ENCODE data around the gene IPO13.

DNA sequence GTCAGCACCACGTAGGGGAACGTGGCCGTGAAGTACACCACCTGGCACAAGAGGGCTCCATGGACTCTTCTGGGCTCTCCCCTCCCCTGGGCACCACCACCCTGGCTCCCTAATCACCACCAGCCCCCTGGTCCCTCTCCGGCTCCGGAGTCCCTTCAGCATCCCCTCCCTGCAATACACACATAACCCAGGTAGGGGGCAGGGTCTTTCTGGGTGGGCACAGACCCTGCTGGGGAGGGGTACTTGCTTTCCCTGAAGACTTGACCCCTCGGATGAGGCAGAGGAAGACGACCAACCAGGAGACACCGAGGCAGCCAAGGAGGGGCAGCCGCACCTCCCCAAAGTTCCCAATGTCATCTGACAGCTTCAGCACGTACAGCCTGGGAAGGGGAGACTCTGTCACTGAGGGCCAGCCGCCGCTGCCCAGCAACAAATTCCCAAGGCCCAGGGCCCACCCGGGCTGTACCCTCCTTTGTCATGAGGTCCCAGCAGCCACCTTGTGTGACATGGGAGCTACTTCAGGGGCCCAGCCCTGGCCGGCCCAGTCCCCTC lies 55.9 kb downstream of the IPO13 start:
- TF ChIP-seq PML (IDR thresholded peaks at IDR 0.05; ENCODE audit: low read length) = no peak
- TF ChIP-seq, protein P1, sequence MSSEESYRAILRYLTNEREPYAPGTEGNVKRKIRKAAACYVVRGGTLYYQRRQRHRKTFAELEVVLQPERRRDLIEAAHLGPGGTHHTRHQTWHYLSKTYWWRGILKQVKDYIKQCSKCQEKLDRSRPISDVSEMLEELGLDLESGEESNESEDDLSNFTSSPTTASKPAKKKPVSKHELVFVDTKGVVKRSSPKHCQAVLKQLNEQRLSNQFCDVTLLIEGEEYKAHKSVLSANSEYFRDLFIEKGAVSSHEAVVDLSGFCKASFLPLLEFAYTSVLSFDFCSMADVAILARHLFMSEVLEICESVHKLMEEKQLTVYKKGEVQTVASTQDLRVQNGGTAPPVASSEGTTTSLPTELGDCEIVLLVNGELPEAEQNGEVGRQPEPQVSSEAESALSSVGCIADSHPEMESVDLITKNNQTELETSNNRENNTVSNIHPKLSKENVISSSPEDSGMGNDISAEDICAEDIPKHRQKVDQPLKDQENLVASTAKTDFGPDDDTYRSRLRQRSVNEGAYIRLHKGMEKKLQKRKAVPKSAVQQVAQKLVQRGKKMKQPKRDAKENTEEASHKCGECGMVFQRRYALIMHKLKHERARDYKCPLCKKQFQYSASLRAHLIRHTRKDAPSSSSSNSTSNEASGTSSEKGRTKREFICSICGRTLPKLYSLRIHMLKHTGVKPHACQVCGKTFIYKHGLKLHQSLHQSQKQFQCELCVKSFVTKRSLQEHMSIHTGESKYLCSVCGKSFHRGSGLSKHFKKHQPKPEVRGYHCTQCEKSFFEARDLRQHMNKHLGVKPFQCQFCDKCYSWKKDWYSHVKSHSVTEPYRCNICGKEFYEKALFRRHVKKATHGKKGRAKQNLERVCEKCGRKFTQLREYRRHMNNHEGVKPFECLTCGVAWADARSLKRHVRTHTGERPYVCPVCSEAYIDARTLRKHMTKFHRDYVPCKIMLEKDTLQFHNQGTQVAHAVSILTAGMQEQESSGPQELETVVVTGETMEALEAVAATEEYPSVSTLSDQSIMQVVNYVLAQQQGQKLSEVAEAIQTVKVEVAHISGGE (CRISPR knock-in tag; IDR thresholded peaks at IDR 0.05) = no peak
- TF ChIP-seq, protein P2, sequence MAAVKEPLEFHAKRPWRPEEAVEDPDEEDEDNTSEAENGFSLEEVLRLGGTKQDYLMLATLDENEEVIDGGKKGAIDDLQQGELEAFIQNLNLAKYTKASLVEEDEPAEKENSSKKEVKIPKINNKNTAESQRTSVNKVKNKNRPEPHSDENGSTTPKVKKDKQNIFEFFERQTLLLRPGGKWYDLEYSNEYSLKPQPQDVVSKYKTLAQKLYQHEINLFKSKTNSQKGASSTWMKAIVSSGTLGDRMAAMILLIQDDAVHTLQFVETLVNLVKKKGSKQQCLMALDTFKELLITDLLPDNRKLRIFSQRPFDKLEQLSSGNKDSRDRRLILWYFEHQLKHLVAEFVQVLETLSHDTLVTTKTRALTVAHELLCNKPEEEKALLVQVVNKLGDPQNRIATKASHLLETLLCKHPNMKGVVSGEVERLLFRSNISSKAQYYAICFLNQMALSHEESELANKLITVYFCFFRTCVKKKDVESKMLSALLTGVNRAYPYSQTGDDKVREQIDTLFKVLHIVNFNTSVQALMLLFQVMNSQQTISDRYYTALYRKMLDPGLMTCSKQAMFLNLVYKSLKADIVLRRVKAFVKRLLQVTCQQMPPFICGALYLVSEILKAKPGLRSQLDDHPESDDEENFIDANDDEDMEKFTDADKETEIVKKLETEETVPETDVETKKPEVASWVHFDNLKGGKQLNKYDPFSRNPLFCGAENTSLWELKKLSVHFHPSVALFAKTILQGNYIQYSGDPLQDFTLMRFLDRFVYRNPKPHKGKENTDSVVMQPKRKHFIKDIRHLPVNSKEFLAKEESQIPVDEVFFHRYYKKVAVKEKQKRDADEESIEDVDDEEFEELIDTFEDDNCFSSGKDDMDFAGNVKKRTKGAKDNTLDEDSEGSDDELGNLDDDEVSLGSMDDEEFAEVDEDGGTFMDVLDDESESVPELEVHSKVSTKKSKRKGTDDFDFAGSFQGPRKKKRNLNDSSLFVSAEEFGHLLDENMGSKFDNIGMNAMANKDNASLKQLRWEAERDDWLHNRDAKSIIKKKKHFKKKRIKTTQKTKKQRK (IDR thresholded peaks at IDR 0.05; ENCODE audit: low read depth, low read length) = no peak
- TF ChIP-seq, protein P3, sequence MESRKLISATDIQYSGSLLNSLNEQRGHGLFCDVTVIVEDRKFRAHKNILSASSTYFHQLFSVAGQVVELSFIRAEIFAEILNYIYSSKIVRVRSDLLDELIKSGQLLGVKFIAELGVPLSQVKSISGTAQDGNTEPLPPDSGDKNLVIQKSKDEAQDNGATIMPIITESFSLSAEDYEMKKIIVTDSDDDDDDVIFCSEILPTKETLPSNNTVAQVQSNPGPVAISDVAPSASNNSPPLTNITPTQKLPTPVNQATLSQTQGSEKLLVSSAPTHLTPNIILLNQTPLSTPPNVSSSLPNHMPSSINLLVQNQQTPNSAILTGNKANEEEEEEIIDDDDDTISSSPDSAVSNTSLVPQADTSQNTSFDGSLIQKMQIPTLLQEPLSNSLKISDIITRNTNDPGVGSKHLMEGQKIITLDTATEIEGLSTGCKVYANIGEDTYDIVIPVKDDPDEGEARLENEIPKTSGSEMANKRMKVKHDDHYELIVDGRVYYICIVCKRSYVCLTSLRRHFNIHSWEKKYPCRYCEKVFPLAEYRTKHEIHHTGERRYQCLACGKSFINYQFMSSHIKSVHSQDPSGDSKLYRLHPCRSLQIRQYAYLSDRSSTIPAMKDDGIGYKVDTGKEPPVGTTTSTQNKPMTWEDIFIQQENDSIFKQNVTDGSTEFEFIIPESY (IDR thresholded peaks at IDR 0.05) = no peak
- TF ChIP-seq NR2C2 (IDR thresholded peaks at IDR 0.05; ENCODE audit: borderline replicate concordance, control insufficient read depth, insufficient read length, low read depth) = no peak
- TF ChIP-seq, protein P4, sequence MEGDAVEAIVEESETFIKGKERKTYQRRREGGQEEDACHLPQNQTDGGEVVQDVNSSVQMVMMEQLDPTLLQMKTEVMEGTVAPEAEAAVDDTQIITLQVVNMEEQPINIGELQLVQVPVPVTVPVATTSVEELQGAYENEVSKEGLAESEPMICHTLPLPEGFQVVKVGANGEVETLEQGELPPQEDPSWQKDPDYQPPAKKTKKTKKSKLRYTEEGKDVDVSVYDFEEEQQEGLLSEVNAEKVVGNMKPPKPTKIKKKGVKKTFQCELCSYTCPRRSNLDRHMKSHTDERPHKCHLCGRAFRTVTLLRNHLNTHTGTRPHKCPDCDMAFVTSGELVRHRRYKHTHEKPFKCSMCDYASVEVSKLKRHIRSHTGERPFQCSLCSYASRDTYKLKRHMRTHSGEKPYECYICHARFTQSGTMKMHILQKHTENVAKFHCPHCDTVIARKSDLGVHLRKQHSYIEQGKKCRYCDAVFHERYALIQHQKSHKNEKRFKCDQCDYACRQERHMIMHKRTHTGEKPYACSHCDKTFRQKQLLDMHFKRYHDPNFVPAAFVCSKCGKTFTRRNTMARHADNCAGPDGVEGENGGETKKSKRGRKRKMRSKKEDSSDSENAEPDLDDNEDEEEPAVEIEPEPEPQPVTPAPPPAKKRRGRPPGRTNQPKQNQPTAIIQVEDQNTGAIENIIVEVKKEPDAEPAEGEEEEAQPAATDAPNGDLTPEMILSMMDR (IDR thresholded peaks at IDR 0.05 in 2 of 3, conservative IDR thresholded peaks at IDR 0.05 in 1 of 3; ENCODE audit: control insufficient read depth in 2 of 3, extremely low read depth in 1 of 3, insufficient read depth in 1 of 3, low read depth in 3 of 3, low read length in 3 of 3) = 0 out of 6 replicates have a peak, but pooled peaks of 1 of the 3 experiments have one; percentile 28
- TF ChIP-seq TAF1 (IDR thresholded peaks at IDR 0.05; ENCODE audit: borderline replicate concordance, low read depth, low read length) = no peak
- TF ChIP-seq, protein P5, sequence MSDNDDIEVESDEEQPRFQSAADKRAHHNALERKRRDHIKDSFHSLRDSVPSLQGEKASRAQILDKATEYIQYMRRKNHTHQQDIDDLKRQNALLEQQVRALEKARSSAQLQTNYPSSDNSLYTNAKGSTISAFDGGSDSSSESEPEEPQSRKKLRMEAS (IDR thresholded peaks at IDR 0.05; ENCODE audit: low read depth, low read length) = no peak

Measured in GM12878 (cell line).